HepG2 (cell line): ENCODE results near the gene RPTN. TPM values are rescaled to one million over a fixed set of nuclear protein-coding genes. Genes with fewer than 3 reads are reported as not detected.

ENCODE experiments used
- ATAC-seq: fragments of 200-7000 bp; cut with Tn5 transposase; 3 replicates; pipeline ENCODE4 v1.9.1; 2020; ENCODE audit warnings: mild to moderate bottlenecking, moderate library complexity
- BruUV-seq: library from RNA; stranded (reverse); fragments of 400-500 nt; replicated peaks from 2 replicates; lab custom pipeline; 2021; lab: Mats Ljungman, UMichigan
- CTCF ChIA-PET: fragments of 300-600 bp; formaldehyde crosslinking; extraction: SDS; loops from one replicate; lab custom pipeline; 2021; ENCODE audit warnings: low total read pairs, inconsistent platforms, low intra/inter-chr PET ratio; lab: Yijun Ruan, JAX
- POLR2A ChIA-PET: fragments of 350-600 bp; sonication (Branson Sonifier 250); formaldehyde crosslinking; loops from one replicate; lab custom pipeline; 2020; ENCODE audit warnings: antibody characterized with exemption, inconsistent platforms; lab: Yijun Ruan, JAX
- DNase-seq: peaks from one replicate; pipeline ENCODE4 v3.0.0-alpha.2; 2015; ENCODE audit warnings: low spot score
- FAIRE-seq: peaks from 3 replicates; lab custom pipeline; 2011; peaks lifted over from hg19 to GRCh38; lab: Jason Lieb, UNC
- H2AFZ ChIP-seq: one replicate; pipeline ENCODE4 v1.6.1; 2011; ENCODE audit warnings: low read length, inconsistent platforms
- H3K27ac ChIP-seq: fragments of 300-600 bp; 3 replicates; pipeline ENCODE4 v1.8.0; 2011; ENCODE audit warnings: mixed run types, mild to moderate bottlenecking, mixed read lengths, low read length, inconsistent platforms; ENCODE audit not compliant: insufficient read depth; ENCODE audit errors: extremely low read length
- H3K27me3 ChIP-seq, 2 experiments: fragments of 200-600 bp in 1 of 2; 2 replicates in 1 of 2; 3 replicates in 1 of 2; pipeline versions ENCODE4 v1.6.0 to v1.8.0; 2011; ENCODE audit warnings: low read length in 2 of 2, mild to moderate bottlenecking in 2 of 2, moderate library complexity in 2 of 2, inconsistent platforms in 1 of 2; ENCODE audit not compliant: insufficient read depth in 2 of 2, control insufficient read depth in 1 of 2
- H3K36me3 ChIP-seq, 2 experiments: fragments of 200-600 bp in 1 of 2; replicated peaks in 1 of 2; 2 replicates in 1 of 2; 3 replicates in 1 of 2; pipeline versions ENCODE4 v1.5.1 to v1.8.0; 2011; ENCODE audit warnings: low read length in 2 of 2, inconsistent platforms in 1 of 2; ENCODE audit not compliant: insufficient read depth in 2 of 2, control insufficient read depth in 1 of 2
- H3K4me1 ChIP-seq: 2 replicates; pipeline ENCODE4 v1.5.1; 2012; ENCODE audit warnings: low read length, inconsistent platforms; ENCODE audit not compliant: insufficient read depth
- H3K4me2 ChIP-seq: 2 replicates; pipeline ENCODE4 v1.6.0; 2011; ENCODE audit warnings: low read depth, low read length, inconsistent platforms
- H3K4me3 ChIP-seq, 3 experiments: fragments of 200-600 bp in 1 of 3; sonication (generic), shearing (Covaris generic) in 1 of 3; replicated peaks in 1 of 3; 2 replicates each; pipeline ENCODE4 v1.5.1; 2011 to 2016; ENCODE audit warnings: low read length in 3 of 3, inconsistent platforms in 2 of 3, low read depth in 2 of 3, mild to moderate bottlenecking in 2 of 3, control low read depth in 1 of 3, mixed read lengths in 1 of 3; ENCODE audit not compliant: insufficient read depth in 1 of 3
- H3K79me2 ChIP-seq: one replicate; pipeline ENCODE4 v1.6.1; 2011; ENCODE audit warnings: low read length, inconsistent platforms; ENCODE audit not compliant: insufficient read depth
- H3K9ac ChIP-seq: 2 replicates; pipeline ENCODE4 v1.6.0; 2011; ENCODE audit warnings: mild to moderate bottlenecking, low read depth, low read length, inconsistent platforms; ENCODE audit not compliant: insufficient read depth
- H3K9me3 ChIP-seq: 2 replicates; pipeline ENCODE4 v1.5.1; 2012; ENCODE audit warnings: mild to moderate bottlenecking, low read length
- H4K20me1 ChIP-seq: 2 replicates; pipeline ENCODE4 v1.6.0; 2011; ENCODE audit warnings: inconsistent platforms, mild to moderate bottlenecking, low read length, moderate library complexity; ENCODE audit not compliant: insufficient read depth
- CTCF ChIP-seq: sonication (generic); formaldehyde crosslinking; IDR thresholded peaks from 2 replicates; pipeline ENCODE4 v1.5.0; 2020; ENCODE audit warnings: mild to moderate bottlenecking, missing genetic modification reagents, moderate library complexity
- FOXC1 ChIP-seq: sonication (generic); formaldehyde crosslinking; IDR thresholded peaks from 2 replicates; pipeline ENCODE4 v1.8.0; 2022; ENCODE audit warnings: mild to moderate bottlenecking, missing genetic modification reagents, borderline replicate concordance
- SMC3 ChIP-seq: IDR thresholded peaks from 2 replicates; pipeline ENCODE4 v1.6.1; 2011; ENCODE audit warnings: low read length, improper control_type of control experiment
- STAG1 ChIP-seq: sonication (generic); formaldehyde crosslinking; IDR thresholded peaks from 2 replicates; pipeline ENCODE4 v1.4.0; 2020; ENCODE audit warnings: missing genetic modification reagents
- ZNF280B ChIP-seq: sonication (generic); formaldehyde crosslinking; IDR thresholded peaks from 2 replicates; pipeline ENCODE4 v1.5.0; 2020; ENCODE audit warnings: missing genetic modification reagents, mild to moderate bottlenecking, borderline replicate concordance
- WGBS: methylation state at CpG from one replicate; pipeline ENCODE4 v1.1.6; 2017; ENCODE audit warnings: low lambda C conversion rate; 5-methylcytosine and 5-hydroxymethylcytosine counted together
- in situ Hi-C: cut with HindIII; loops from 2 replicates; pipeline ENCODE4 v1.10.0; 2017; ENCODE audit warnings: low pct_unique_long_range_greater_than_20kb; ENCODE audit not compliant: extremely low pct_ligation_motif_present
- intact Hi-C: fragments of 100-400 bp; cut with micrococcal nuclease; formaldehyde crosslinking; loops from one replicate; pipeline ENCODE4 v1.10.0; 2022; ENCODE audit not compliant: unreplicated experiment
- polyA plus RNA-seq, 8 experiments: library from polyadenylated mRNA; depleted of rRNA in 3 of 8; stranded (reverse) in 7 of 8; unstranded in 1 of 8; fragments of >200 nt; fragmentation: Illumina TruSeq in 4 of 8; extraction: Trizol in 4 of 8; gene quantifications; 2 replicates each; pipeline versions ENCODE4 v1.2.1 to v1.2.3, GENCODE V29; 2011 to 2016; ENCODE audit warnings: low read depth in 4 of 8, missing spikeins in 1 of 8, mixed read lengths in 1 of 8; ENCODE audit not compliant: insufficient read depth in 1 of 8
- total RNA-seq, 5 experiments: library from RNA; depleted of rRNA; stranded (reverse); fragments of >200 nt; fragmentation: Illumina TruSeq; extraction: Trizol; gene quantifications; 2 replicates each; pipeline ENCODE4 v1.2.3, GENCODE V29; 2016; ENCODE audit warnings: low read depth in 1 of 5

Gene RPTN
- total and polyA plus RNA-seq, 2 of the 13 experiments (the other 11 are each of a cell fraction or from before 2014, with no cell fraction given): not detected

- Histone ChIP-seq H3K79me2 (no peaks in the 10 kb centered on the region), H4K20me1 (no peaks in the 10 kb centered on the region), H3K4me3 (no peak overlapping the region), H2AFZ (no peak overlapping the region), H3K4me2 (no peak overlapping the region), H3K27me3 (no peaks in the 10 kb centered on the region; a peak in 1 of 5 replicates), H3K9me3 (no peaks in the 10 kb centered on the region), H3K36me3 (no peaks in the 10 kb centered on the region), H3K27ac (no peak overlapping the region), H3K9ac (no peak overlapping the region), H3K4me1 (no peaks in the 10 kb centered on the region)
- no peak for FAIRE-seq
- intact Hi-C loops: no loop called here
- peak; percentile 11 for DNase-seq
- no TSS peak for BruUV-seq
- WGBS: 69% methylated on average over 43 of the region's 62 CpGs
- POLR2A ChIA-PET: no interaction called here
- in situ Hi-C loops: loop anchor here (5.0 to 10.0 kb wide), 3 partner anchors 47 to 256 kb away; no protein-coding TSS in a partner anchor
- peak; percentile 66; the same call in 2 of the 3 replicates for ATAC-seq
- CTCF ChIA-PET: interaction anchor here (1.5 to 3.3 kb wide), 2 partner anchors 252 to 269 kb away, joined by 4 to 19 read pairs; no protein-coding TSS in a partner anchor
- TF ChIP-seq ZNF280B: no peak
- TF ChIP-seq CTCF (CRISPR knock-in tag): peak; percentile 67
- TF ChIP-seq STAG1 (CRISPR knock-in tag): 0 out of 2 replicates have a peak, but pooled peaks have one; percentile 14
- 0 out of 2 replicates have a peak, but pooled peaks have one; percentile 12 for TF ChIP-seq SMC3
- TF ChIP-seq FOXC1 (CRISPR knock-in tag): no peak
These were observed 29.9 kb upstream of the RPTN start for GRCh38 chr1:152188673-152189591.
